ENCODE measurements around the gene B4GALNT1.

DNA sequence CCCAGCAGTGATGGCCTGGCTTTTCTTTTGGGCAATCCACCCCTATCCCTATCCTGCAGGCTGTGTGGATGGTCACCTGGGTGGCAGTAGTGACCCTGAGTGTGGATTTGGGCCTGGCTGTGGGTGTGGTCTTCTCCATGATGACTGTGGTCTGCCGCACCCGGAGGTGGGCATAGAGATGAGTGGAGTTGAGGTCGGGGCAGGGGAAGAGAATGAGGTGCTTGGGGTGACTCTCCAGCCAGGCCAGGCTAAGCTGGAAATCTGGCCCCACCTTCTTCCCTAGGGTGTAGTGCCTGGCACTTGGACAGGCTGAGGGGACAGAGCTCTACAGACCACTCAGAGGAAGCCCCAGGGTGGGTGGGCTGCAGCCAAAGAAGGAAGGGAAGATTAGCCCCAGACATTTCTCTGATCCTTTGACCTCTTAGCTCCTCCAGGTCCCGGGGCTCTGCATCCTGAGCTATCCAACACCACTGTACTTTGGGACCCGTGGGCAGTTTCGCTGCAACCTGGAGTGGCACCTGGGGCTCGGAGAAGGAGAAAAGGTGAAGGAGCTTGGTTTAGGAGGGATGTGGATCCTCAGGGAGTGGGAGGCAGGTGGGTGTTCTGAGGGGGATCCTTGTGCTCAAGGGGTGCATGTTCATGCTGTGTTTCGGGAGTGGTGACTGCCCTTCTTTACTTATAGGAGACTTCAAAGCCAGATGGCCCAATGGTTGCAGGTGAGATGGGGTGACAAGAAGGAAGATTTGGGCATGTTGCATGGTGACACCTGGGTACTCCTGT is 8.4 kb downstream of the B4GALNT1 start:
- TF ChIP-seq, protein P1, sequence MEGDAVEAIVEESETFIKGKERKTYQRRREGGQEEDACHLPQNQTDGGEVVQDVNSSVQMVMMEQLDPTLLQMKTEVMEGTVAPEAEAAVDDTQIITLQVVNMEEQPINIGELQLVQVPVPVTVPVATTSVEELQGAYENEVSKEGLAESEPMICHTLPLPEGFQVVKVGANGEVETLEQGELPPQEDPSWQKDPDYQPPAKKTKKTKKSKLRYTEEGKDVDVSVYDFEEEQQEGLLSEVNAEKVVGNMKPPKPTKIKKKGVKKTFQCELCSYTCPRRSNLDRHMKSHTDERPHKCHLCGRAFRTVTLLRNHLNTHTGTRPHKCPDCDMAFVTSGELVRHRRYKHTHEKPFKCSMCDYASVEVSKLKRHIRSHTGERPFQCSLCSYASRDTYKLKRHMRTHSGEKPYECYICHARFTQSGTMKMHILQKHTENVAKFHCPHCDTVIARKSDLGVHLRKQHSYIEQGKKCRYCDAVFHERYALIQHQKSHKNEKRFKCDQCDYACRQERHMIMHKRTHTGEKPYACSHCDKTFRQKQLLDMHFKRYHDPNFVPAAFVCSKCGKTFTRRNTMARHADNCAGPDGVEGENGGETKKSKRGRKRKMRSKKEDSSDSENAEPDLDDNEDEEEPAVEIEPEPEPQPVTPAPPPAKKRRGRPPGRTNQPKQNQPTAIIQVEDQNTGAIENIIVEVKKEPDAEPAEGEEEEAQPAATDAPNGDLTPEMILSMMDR (IDR thresholded peaks at IDR 0.05) = no peak
- TF ChIP-seq POLR2A (IDR thresholded peaks at IDR 0.05) = no peak

All from esophagus squamous epithelium (tissue), 4 donors.